ENCODE results near the gene FAM25G.
"Not testable (repeated sequence)": the region's sequence is repeated elsewhere in the genome, so short reads cannot be mapped to it uniquely, and the experiment has no call there.

DNA sequence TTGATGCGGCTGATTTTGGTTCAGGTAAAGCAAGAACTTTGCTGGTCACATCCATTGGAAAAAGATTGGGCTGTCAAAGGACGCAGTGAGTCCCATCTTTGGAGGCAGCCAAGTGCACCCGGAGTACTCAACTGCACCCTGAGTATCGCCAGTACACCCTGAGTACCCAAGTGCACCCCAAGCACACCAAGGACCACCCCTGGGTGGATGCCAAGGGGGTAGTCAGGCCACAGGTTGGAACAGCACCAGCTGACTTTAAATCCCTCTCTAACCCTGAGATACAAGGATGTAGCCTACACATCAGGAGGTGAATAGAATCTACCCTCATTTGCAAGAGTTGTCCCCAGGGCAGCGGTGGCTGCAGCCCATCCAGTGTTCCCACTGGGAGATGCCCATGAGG lies 24.0 kb downstream of the FAM25G start:
- TF ChIP-seq, protein P1, sequence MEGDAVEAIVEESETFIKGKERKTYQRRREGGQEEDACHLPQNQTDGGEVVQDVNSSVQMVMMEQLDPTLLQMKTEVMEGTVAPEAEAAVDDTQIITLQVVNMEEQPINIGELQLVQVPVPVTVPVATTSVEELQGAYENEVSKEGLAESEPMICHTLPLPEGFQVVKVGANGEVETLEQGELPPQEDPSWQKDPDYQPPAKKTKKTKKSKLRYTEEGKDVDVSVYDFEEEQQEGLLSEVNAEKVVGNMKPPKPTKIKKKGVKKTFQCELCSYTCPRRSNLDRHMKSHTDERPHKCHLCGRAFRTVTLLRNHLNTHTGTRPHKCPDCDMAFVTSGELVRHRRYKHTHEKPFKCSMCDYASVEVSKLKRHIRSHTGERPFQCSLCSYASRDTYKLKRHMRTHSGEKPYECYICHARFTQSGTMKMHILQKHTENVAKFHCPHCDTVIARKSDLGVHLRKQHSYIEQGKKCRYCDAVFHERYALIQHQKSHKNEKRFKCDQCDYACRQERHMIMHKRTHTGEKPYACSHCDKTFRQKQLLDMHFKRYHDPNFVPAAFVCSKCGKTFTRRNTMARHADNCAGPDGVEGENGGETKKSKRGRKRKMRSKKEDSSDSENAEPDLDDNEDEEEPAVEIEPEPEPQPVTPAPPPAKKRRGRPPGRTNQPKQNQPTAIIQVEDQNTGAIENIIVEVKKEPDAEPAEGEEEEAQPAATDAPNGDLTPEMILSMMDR (conservative IDR thresholded peaks at IDR 0.05; ENCODE audit: low read depth, low read length), result not testable (repeated sequence)
- not testable (repeated sequence) for TF ChIP-seq EZH2 (IDR thresholded peaks at IDR 0.05; ENCODE audit: borderline replicate concordance, low read depth, low read length, poor library complexity, severe bottlenecking)

All from A673 (cell line).